Stimulated activated CD8-positive, alpha-beta memory T cell treated with anti-CD3 and anti-CD28 coated beads, Interleukin-15, amount 100 ng/mL, for 24 hours (primary cell): Measurements from ENCODE around the gene SGIP1.
"Not testable (repeated sequence)": the region's sequence is repeated elsewhere in the genome, so short reads cannot be mapped to it uniquely, and the experiment has no call there.

Experiments used
- DNase-seq: peaks from one replicate; pipeline ENCODE4 v3.0.0-alpha.2; 2020; ENCODE audit warnings: low read depth

The SGIP1 gene

GRCh38 chr1:66553846-66554245 is 19.9 kb downstream of the SGIP1 start:
- DNase-seq: no peak

- DNase-seq: no peak
Observed at GRCh38 chr1:66556161-66556611, 22.2 kb downstream of the SGIP1 start.

GRCh38 chr1:66557157-66557556 is 23.2 kb downstream of the SGIP1 start:
- DNase-seq: no peak

DNA sequence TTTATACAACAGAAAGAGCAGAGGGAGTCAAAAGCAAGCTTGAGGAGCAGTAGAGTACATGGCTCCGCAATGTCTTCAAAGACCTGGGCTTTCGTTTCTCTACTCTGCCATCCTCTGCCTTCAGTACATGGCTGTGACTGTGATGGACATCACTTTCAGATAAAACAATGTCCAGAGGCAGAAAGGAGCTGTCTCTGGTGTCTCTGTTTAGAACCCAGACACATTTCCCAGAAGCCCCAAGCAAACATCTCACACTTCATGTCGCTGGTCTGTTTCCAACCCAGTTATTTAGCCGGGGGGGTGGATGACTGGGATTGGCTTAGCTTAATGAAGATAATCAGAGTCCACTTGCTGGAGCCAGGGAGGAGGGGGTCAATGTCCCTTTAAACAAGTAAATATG is 25.6 kb downstream of the SGIP1 start:
- no peak for DNase-seq

DNA sequence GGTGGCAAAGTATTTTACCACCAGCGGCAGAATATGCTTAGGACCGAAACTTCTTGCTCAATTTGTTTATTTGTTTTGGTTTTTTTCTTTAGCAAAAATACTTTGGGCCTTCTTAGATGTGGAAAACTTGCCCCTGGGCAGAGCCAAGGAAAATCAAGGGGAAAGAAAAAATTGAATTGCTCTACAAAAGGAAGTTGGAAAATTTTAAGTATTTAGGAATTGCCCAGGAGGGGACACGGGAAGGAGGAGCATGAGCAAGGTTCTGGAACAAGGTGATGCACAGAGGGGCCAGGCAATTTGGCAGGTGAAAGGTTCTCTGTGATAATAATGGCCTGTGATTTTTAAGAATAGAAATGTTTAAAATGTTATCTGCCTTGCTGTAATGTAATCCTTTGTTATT is 28.6 kb downstream of the SGIP1 start:
- DNase-seq: no peak

- no peak for DNase-seq
Observed at GRCh38 chr1:66563094-66563800, 29.3 kb downstream of the SGIP1 start.

DNA sequence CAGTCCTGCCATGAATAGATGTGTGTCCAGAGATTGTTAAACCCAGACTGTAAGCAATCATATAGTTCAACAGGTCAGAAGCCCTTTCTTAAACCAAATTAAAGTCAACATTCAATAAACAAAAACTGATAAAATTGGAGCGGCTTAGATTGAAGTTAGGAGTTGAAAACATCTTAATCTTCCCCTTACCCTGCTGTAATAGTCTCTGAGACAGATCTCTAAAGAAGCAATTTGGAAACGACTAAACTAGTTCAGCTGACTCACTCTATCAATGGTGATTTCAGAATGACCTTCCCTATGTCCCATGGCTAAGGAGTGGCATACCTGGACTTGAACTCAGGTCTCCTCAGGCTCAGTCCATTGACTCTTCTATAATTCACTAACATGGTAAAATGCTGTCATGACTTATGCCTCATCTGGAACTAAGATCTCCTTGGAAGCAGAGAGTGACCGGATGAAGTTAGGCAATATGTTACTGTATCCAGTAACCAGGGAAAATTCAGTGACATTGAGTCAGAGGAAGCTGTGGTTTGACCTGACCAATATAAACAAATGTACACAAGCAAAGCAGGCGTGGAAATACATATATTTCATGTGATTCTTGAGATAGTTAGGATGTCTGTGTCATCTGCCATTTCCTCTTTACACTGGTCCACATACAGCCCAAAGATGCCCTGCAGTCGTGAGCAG is 30.1 kb downstream of the SGIP1 start:
- DNase-seq: no peak

DNA sequence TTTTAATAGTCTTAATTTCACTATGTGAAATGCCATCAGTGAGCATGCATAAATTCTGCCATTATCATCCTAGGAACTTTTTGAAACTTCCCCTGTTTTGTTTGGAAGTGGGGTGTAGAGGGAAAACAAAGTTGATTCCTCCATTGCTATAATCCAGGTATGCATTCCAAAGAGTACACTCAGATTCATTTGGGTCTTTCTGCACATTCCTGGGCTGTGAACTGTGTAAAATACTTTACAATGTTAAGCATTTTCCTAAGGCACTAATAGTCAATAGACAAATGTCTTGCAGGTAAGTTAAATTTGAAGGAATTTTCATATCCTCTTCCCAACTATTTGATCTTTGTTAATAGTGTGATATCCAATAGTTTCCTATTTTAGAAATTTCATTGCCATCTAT is 36.2 kb downstream of the SGIP1 start:
- DNase-seq: no peak

- no peak for DNase-seq
Observed at GRCh38 chr1:66571789-66572188, 37.8 kb downstream of the SGIP1 start.

DNA sequence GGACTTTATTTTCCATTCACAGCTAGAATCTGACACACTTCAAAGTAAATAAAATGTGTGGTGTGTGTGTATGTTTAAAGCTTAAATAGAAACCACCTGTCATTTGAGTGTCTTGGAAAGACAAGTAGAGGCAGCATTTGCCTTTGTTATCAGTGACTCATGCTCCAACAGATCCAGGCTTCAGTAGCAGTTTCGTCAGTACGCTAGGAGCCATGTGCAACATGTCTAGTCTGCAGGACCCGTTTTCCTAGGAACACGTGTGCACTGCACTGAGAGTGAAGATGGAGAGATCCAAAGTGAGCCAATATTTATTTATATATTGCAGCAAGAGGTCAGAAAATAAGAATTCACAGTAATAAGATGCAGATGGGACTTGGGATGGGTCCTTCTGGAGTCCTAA is 41.8 kb downstream of the SGIP1 start:
- no peak for DNase-seq

- no peak for DNase-seq
Observed at GRCh38 chr1:66576645-66577044, 42.7 kb downstream of the SGIP1 start.

DNA sequence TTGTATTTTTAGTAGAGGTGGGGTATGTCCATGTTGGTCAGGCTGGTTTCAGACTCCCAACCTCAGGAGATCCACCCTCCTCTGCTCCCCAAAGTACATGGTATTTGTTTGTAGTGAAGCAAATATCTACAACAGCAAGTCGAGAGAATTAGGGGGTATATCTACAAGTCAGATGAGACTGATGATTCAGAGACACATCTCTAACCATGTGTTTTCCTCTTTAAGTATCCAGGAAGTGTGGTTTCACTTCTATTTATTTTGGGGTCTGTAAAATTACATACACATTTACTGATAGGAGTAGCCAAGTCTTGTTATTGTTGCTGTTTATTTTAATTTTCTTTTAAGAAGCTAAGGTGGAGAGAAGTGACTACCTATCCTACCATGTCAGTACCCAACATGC is 44.9 kb downstream of the SGIP1 start:
- no peak for DNase-seq

DNA sequence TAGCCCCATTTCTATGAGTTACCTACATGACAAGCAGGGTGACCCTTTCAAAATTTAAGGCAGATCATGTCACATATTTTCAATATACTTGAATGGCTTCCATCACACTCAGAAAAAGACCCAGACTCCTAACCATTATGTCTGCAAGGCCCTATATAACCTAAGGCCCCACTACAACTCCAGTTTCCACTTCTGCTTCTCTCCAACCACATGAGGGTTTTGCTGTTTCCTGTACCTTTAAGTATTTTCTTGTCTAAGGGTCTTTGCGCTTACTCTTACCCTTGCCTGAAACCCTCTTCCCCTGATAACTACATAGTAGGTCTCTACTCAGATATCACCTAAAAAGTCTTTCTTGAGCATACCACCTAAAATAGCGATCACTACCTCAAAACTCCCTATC is 46.1 kb downstream of the SGIP1 start:
- DNase-seq: no peak

GRCh38 chr1:66583021-66583420 is 49.1 kb downstream of the SGIP1 start:
- no peak for DNase-seq

DNA sequence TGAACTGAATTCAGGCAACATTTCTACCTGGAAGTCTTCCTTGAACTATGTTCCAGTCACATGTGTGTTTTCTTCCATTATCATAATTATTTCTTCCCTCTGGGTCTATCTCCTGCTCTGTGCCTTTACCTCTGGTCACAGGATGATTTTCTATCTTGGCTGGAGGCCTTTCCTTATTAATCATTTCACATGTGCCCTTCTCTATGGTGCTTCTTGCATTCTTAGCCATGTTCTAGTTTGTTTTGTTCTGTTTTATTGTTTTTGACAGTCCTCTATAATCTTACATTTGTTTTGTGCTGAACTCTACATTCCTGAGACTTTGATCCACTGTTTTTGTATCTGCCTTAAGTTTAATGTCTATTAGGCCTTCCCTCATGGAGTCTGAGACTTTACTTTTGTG is 51.0 kb downstream of the SGIP1 start:
- DNase-seq: no peak

DNA sequence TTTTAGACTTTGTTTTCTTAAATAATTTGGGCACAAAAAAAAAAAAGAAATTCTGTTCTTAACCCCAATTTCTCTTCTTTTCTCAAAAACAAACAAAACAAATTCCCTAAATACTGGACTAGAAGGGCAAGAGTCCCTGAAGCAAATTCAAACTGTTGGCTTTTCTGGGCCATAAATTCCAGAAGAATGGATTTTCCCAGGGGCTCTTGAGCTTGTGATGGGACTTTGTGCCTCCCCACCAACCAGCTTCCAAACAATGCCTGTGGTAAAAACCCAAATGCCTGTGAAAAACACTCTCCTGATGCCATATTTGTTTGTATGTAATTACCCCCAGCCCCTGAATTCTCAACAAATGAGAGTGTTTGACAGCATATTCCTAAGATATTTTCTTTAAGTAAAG is 55.4 kb downstream of the SGIP1 start:
- no peak for DNase-seq

GRCh38 chr1:66592106-66592507 is 58.2 kb downstream of the SGIP1 start:
- DNase-seq: not testable (repeated sequence)

DNA sequence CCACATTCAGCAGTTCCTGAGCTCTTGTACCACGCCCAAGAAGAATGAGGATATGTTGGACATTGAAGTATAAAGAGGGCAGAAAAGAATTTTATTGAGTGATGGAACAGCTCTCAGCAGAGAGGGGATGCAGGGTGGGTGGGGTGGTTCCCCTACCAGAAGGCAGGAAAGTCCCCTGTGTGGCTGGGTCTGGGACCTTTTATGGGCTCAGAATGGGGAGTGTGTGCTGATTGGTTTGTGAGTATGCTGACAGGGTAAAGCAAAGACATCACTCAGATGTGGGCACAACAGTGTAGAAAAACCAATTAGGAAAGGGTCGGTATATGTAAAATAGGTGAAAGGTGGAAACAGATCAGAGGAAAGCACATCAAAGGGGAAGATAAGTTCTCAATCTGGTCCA is 62.2 kb downstream of the SGIP1 start:
- no peak for DNase-seq

GRCh38 chr1:66597500-66597899 is 63.5 kb downstream of the SGIP1 start:
- no peak for DNase-seq

DNA sequence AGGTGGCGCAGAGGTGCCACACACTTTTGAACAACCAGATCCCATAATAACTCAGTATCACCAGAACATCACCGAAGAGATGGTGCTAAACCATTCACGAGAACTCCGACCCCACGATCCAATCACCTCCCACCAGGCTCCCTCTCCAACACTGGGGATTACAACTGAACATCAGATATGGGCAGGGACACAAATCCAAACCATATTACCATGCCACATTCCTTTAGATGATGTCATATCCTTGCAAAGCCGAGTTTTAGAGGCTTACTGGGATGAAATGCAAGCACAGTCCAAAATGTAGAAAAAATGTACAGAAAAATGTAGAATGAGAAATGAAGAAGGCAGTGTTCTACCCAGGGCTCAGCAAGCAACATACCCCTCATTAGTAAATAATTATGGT is 64.7 kb downstream of the SGIP1 start:
- no peak for DNase-seq

- no peak for DNase-seq
Observed at GRCh38 chr1:66599346-66599745, 65.4 kb downstream of the SGIP1 start.

DNA sequence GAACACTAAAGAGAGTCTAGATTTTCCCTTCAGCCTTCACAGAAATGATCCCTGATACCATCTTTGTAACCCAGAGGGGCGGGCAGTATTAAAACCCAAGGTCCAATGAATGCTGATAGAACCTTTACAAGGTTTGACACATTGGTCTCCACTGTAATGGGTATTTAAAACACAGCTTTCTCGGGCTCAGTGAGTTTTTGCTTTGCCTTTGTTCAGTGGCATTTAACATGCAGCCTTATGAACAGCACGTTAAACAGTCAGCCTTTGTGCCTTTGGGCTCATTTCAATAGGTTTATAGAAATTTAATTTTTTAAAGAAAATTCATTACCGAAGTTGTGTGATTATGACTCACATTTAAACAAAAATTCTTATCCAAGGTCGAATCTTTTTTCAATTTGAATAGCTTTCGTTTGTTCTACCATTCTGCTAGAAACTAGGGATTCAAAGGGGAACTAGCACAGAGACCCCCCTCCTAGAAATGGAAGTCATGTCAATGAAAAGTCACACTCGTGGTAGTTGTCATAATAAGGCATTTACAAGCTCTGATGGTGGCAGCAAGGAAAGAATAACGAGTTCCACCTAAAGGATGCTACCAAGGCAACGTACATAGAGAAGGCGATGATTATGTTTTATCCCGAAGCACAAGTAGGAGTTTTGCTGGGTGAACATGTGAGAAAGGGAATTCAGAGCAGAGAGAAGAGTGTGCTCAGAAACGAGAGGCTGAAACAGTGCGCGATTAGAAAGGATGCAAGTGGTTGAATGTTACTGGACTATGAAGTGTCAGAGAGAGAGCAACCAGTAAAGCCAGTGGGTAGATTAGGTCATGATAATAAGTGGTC is 66.2 kb downstream of the SGIP1 start:
- no peak for DNase-seq

DNA sequence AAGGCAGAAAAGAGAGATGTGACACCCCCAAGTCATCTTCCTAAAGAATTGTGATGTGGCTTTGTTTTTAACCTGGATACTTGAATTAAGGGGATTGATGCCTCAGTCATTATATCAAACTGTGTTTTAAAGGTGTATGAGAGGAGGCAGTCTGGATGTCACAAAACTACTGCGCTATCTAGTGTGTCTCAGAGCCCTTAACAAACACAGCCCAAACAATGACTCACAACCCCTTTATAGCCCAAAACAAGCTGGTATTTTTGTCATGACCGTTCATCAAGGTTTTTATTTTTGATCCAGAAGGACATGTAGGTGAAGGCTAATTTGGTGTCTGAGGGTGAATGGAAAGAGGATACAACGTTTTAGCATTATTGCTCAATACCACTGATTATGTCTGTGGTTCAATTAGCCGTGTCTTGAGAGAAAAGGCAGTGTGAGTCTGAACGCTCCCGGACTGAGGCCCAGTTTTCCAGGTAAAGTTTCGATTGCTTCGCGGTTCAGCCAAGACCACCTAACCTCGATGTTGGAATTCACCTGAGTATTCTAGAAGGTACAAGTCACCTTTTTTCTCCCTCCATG is 71.6 kb downstream of the SGIP1 start:
- DNase-seq: no peak
